COR-L47 (cell line): ENCODE results near the gene ROR2.

Experiments used
- DNase-seq: peaks from one replicate; lab custom pipeline; 2025; lab: John Stamatoyannopoulos, UW

ROR2 gene

DNA sequence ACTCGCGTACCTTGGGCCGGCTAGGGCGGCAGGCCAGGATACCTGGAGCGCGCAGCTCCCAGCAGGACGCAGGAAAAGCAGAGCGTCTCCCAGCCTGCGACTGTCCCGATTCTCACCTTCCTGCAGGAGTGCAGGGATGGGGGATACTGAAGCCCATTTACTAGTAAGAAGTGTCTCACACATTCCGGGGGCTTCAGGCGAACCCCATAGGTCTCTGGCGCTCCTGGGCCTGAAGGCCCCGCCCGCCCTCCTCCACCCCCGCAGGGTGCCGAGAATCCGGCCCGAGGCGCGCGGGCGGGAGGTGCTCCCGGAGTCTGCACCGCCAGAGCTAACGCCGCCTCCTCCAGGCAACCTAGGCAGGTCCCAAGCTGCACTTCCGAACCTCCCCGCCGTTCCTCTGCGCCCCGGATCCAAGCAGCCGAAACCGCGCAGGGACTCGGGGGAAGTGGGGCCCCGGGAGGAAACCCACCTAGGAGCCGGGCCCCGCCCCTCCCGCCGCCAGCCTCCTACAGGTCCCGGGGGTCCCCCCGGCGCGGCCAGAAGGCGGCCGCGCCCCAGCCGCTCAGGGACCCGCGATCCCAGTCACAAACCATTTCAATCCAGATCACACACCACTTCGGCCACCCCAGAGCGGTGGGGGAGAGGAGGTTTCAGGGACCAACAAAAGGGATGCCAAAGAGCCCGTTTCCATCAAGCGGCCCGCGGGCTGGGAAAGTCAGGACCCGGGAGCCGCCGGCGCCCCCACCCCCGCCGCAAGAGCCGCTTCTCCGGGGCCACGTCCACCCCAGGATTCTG lies 1.2 kb downstream of the ROR2 start:
- peak; percentile 20 for DNase-seq

GRCh38 chr9:91948101-91948596 lies 1.9 kb downstream of the ROR2 start:
- DNase-seq = no peak

DNA sequence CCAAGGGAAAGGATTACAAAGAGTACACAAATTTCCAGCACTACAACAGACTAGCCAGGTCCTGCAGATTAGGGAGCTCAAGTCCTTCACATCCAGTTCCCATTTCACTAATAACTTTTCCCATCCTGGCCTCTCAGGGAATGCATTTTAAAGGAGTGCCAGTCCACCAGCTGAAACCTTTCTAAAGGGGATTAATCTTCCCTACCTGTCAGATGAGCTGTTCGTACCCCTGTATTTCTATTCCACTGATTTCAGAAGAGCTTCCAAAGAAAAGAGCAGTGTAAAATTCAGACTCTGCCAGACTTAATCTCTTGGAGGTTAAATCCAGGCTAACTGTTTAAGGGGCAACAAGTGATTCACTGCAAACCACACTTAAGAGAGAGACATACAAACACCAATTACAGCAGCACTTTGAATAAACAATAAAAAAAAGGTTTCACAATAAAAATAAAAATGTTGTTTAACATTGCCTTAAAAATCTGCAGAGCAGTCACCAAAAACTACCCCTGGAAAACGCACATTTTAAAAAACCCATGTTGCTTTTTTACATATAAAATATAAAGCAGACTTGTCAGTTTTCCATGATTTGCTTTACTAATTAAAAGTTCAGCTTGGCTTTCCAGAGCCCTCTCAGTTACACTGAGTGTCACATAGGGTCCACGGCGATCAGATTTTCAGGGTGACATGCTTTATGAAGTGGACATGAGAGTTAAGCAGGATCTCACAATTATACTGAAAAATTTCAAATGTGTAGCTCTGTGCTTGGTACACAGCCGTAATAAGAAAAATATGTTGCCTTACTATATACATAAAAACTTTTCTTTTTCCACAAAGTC lies 3.2 kb downstream of the ROR2 start:
- no peak for DNase-seq

DNA sequence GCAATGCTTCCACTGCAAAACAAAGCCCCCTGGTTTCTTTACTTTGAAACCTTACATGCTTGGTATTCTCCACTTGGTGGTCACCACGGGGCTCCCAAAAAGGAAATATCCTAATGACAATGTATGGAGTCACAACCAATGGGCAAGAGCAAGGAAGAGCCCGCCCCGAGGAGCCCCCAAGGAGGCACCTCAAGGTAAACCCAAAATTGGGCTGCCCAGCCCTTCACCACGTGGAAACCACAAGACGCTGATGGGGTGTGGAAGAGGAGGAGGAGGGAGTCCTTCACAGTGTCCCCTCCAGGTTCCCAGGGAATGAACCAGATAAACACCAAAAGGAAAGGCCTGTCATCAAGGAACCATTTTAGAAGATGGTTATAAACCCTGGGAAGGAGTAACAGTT lies 3.8 kb downstream of the ROR2 start:
- DNase-seq = no peak

GRCh38 chr9:91945277-91946085 lies 4.5 kb downstream of the ROR2 start:
- no peak for DNase-seq

DNA sequence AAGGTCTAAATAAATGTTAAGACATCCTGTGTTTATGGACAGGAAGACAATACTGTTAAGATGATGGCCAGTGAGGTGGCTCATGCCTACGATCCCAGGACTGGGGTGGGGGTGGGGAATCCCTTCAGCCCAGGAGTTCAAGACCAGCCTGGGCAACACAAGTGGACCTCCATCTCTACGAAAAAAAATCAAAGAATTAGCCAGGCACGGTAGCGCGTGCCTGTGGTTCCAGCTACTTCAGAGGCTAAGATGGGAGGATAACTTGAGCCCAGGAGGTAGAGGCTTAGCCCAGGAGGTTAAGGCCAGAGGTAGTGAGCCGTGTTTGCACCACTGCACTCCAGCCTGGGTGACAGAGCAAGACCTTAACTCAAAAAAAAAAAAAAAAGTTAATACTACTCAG lies 5.3 kb downstream of the ROR2 start:
- no peak for DNase-seq

DNA sequence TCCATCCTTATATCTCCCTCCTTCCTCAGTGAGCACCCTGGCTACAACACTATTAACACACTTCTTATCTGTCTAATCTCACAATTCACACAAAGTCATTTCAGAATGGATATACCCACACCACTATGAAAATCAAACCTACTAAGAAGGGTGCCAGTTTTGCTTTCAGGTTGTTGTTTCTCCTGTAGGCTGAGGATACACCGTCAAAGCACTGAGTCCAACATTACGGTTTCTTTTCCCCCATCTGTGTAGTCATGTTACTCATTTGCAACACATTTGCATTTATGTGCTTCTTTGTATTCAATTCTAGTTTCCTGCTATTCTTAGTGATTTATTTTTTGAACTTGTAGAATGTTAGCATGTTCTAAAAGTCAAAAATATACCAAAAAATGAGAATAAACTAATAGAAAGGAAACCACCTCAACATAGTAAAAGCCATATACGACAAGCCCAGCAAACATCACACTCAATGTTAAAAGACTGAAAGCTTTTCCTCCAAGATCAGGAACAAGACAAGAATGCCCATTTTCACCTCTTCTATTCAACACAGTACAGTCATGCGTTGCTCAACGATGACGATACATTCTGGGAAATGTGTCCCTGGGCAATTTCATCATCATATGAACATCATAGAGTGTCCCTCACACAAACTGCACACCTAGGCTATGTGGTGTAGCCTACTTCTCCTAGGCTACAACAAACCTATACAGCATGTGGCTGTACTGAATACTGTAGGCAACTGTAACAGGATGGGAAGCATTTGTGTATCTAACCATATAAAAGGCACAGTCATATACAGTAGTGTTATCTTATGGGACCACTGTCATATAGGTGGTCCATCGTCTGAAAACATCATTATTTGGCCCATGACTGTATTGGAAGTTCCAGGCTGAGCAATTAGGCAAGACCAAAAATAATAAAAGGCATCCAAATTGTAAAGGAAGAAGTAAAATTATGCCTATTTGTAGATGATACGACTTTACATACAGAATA lies 6.3 kb downstream of the ROR2 start:
- no peak for DNase-seq

GRCh38 chr9:91942201-91942600 lies 7.8 kb downstream of the ROR2 start:
- no peak for DNase-seq

DNA sequence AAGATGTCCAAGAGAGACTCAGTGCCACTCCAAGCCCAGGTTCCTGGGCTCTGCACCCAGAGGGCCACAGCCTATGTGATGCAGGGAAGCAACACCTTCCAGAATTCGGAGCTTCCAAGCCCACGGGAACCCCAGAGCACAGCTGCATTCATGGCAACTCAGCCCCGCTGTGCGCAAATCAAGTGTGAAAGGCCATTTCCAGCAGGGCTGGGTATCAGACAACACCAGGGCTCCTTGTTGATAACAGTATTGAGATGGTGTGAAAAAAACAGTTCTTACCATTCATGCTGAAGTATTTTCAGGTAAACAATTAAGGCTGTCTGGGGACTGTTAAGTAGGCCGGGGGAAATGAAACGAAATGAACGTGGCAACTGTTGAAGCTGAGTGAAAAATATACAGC lies 10.1 kb downstream of the ROR2 start:
- DNase-seq = no peak

- no peak for DNase-seq
These were observed 12.3 kb downstream of the ROR2 start for GRCh38 chr9:91937727-91938126.

- DNase-seq = no peak
These were observed 13.0 kb downstream of the ROR2 start for GRCh38 chr9:91937056-91937455.

DNA sequence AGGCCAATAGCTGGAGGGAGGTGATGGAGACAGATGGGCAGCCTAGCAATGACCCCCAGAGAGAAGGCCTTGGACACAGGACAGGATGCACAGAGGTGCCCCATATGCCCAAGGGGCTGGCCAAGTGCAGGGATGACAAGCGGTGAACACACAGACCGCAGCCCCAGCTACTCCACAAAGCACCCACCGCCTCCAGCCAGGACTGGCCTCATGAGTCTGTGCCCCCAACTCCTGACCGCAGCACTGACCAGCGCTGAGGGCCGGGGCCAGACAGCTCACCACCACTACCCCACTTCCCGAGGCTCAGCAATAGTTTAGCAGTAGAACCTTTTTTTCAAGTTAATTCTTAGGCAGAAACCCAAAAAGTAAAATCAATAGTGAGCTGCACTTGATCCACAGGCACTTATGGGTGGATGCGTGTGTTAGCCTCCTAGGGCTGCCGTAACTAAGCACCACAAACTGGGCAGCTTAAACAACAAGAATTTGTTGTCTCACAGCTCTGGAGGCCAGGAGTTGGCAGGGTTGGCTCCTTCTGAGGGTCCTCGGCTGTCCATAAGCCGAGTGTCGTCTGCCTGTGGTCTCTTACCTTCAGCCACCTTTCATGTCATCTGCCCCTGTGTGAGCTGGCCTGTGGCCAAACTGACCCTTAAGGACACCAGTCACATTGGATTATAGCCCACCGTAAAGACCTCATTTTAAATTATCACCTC lies 14.1 kb downstream of the ROR2 start:
- no peak for DNase-seq

- no peak for DNase-seq
These were observed 14.8 kb downstream of the ROR2 start for GRCh38 chr9:91935066-91935749.

DNA sequence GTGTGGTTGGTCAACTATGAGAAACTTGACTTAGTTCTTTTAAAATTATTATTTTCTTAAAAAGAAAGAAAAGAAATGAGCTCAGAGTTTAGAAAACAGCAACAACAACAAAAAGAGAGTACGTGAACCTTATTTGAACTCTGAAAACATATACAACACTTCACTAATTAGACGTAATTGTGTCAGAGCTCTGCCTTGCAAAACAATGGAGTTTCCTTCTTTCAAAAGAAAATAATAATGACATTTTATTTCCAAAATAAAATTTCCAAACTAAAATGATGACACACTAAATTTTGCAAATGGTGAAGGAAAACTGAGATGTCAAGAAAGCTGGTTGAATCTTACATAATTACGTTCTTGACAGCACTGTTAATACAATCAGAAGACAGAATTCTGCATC lies 15.4 kb downstream of the ROR2 start:
- DNase-seq = no peak

- no peak for DNase-seq
These were observed 16.3 kb downstream of the ROR2 start for GRCh38 chr9:91933556-91934352.

GRCh38 chr9:91930475-91930874 lies 19.6 kb downstream of the ROR2 start:
- DNase-seq = no peak

DNA sequence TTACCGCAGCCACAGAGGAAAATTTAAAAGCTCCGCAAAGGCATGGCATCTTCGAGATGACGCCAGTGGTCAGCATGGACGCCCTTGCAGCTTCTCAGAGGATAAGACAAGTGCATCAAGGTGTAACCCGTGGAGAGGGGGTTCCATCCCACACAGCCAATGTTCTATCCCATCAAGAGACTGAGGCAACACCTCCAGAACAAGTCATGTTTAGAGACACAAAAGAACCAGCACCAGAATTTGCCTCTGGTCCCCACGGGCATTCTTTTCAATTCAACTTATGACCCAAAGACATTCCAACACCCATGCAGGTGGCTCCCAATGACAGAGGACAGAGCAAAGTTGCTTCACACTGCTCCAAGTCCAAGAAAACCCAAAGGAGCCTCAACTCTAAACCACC lies 20.7 kb downstream of the ROR2 start:
- no peak for DNase-seq

- no peak for DNase-seq
These were observed 22.0 kb downstream of the ROR2 start for GRCh38 chr9:91927922-91928510.

DNA sequence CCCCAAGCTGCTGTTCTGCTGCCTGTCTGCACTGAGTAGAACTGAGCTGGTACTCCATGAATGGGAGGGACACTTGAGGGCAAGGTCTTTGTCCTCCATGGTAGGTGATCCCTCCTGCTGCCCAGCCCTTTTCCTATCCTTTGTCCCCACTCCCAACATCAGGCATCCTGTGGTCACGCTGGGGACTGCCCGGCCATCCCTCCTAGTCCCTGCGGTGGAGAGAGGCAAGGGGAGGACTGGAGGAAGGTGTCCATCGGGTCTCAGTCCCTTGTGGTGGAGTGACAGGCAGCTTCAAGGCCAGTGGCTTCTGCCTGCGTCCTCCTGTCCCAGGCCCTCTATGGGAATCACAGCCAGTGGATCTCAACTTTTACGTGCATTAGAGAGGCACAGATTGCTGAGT lies 25.9 kb downstream of the ROR2 start:
- no peak for DNase-seq
